HepG2 (cell line): ENCODE results near the gene RFX2. TPM values are rescaled to one million over a fixed set of nuclear protein-coding genes. Genes with fewer than 3 reads are reported as not detected.

Source experiments
- CCDC6 ChIP-seq: sonication (generic); formaldehyde crosslinking; IDR thresholded peaks from 2 replicates; pipeline ENCODE4 v1.8.1; 2022; ENCODE audit warnings: mild to moderate bottlenecking, missing genetic modification reagents, moderate library complexity
- CENPT ChIP-seq: sonication (generic); formaldehyde crosslinking; IDR thresholded peaks from 2 replicates; pipeline ENCODE4 v1.8.0; 2022; ENCODE audit warnings: low read depth, mild to moderate bottlenecking, moderate library complexity, missing genetic modification reagents
- CREB1 ChIP-seq, 2 experiments: fragments of 450-650 bp in 1 of 2; IDR thresholded peaks; 2 replicates each; pipeline ENCODE4 v1.6.1; 2016 to 2017; ENCODE audit warnings: control low read depth in 1 of 2, mild to moderate bottlenecking in 1 of 2, missing compliant biosample characterization in 1 of 2, missing genetic modification characterization in 1 of 2
- FOSL2 ChIP-seq: sonication (generic); formaldehyde crosslinking; IDR thresholded peaks from 2 replicates; pipeline ENCODE4 v1.4.0; 2020; ENCODE audit warnings: missing genetic modification reagents
- FOXK2 ChIP-seq: fragments of 450-650 bp; IDR thresholded peaks from 2 replicates; pipeline ENCODE4 v1.6.1; 2016
- GABPA ChIP-seq, 2 experiments: IDR thresholded peaks; 2 replicates each; pipeline ENCODE4 v1.6.1; 2011 to 2016; ENCODE audit warnings: low read depth in 2 of 2, low read length in 1 of 2, missing biosample characterization in 1 of 2, missing genetic modification characterization in 1 of 2
- HCFC1 ChIP-seq: fragments of 150-350 bp; IDR thresholded peaks from 2 replicates; pipeline ENCODE4 v1.6.1; 2014; ENCODE audit warnings: low read depth, low read length
- HDAC2 ChIP-seq: sonication (generic); formaldehyde crosslinking; IDR thresholded peaks from 2 replicates; pipeline ENCODE4 v1.4.0; 2020; ENCODE audit warnings: missing genetic modification reagents
- HNRNPH1 ChIP-seq: fragments of 200-400 bp; formaldehyde crosslinking; optimal IDR thresholded peaks from 2 replicates; pipeline ENCODE3; 2017; ENCODE audit warnings: mild to moderate bottlenecking, low read depth, low read length
- KDM4B ChIP-seq: sonication (generic); formaldehyde crosslinking; IDR thresholded peaks from 2 replicates; pipeline ENCODE4 v1.4.0; 2020; ENCODE audit warnings: missing genetic modification reagents
- NPAS2 ChIP-seq: sonication (generic); formaldehyde crosslinking; IDR thresholded peaks from 2 replicates; pipeline ENCODE4 v1.8.0; 2022; ENCODE audit warnings: mild to moderate bottlenecking, missing genetic modification reagents, borderline replicate concordance
- POLR2A ChIP-seq, 2 experiments: IDR thresholded peaks; 2 replicates each; pipeline ENCODE4 v1.6.1; 2011; ENCODE audit warnings: low read depth in 2 of 2, low read length in 2 of 2, mild to moderate bottlenecking in 1 of 2, moderate library complexity in 1 of 2; ENCODE audit not compliant: insufficient read depth in 1 of 2
- RAD21 ChIP-seq: fragments of 450-650 bp; formaldehyde crosslinking; IDR thresholded peaks from 2 replicates; pipeline ENCODE4 v1.5.0; 2020; ENCODE audit warnings: mild to moderate bottlenecking
- RFX3 ChIP-seq: IDR thresholded peaks from 2 replicates; pipeline ENCODE4 v1.6.1; 2016; ENCODE audit warnings: missing biosample characterization, missing genetic modification reagents
- RFXANK ChIP-seq: IDR thresholded peaks from 2 replicates; pipeline ENCODE4 v1.6.1; 2016
- SP4 ChIP-seq: sonication (generic); formaldehyde crosslinking; IDR thresholded peaks from 2 replicates; pipeline ENCODE4 v1.8.1; 2023; ENCODE audit warnings: mild to moderate bottlenecking, missing genetic modification reagents
- ZFP41 ChIP-seq: sonication (generic); formaldehyde crosslinking; IDR thresholded peaks from 2 replicates; pipeline ENCODE4 v1.4.0; 2020; ENCODE audit warnings: mild to moderate bottlenecking, missing genetic modification reagents, borderline replicate concordance
- ZKSCAN8 ChIP-seq: IDR thresholded peaks from 2 replicates; pipeline ENCODE4 v1.6.1; 2016; ENCODE audit warnings: borderline replicate concordance, missing genetic modification reagents, missing compliant biosample characterization
- ZMYM2 ChIP-seq: sonication (generic); formaldehyde crosslinking; IDR thresholded peaks from 2 replicates; pipeline ENCODE4 v1.8.0; 2022; ENCODE audit warnings: mild to moderate bottlenecking, missing genetic modification reagents
- ZNF263 ChIP-seq: sonication (generic); formaldehyde crosslinking; IDR thresholded peaks from 2 replicates; pipeline ENCODE4 v1.4.0; 2020; ENCODE audit warnings: missing genetic modification reagents
- ZNF44 ChIP-seq: sonication (generic); formaldehyde crosslinking; IDR thresholded peaks from 2 replicates; pipeline ENCODE4 v1.5.1; 2020; ENCODE audit warnings: mild to moderate bottlenecking, missing genetic modification reagents
- ZNF569 ChIP-seq: sonication (generic); formaldehyde crosslinking; IDR thresholded peaks from 2 replicates; pipeline ENCODE4 v1.5.0; 2020; ENCODE audit warnings: mild to moderate bottlenecking, missing genetic modification reagents, moderate library complexity, borderline replicate concordance
- ZNF839 ChIP-seq: sonication (generic); formaldehyde crosslinking; IDR thresholded peaks from 2 replicates; pipeline ENCODE4 v1.4.0; 2020; ENCODE audit warnings: missing genetic modification reagents, mild to moderate bottlenecking, borderline replicate concordance
- polyA plus RNA-seq, 8 experiments: library from polyadenylated mRNA; depleted of rRNA in 3 of 8; stranded (reverse) in 7 of 8; unstranded in 1 of 8; fragments of >200 nt; fragmentation: Illumina TruSeq in 4 of 8; extraction: Trizol in 4 of 8; gene quantifications; 2 replicates each; pipeline versions ENCODE4 v1.2.1 to v1.2.3, GENCODE V29; 2011 to 2016; ENCODE audit warnings: low read depth in 4 of 8, missing spikeins in 1 of 8, mixed read lengths in 1 of 8; ENCODE audit not compliant: insufficient read depth in 1 of 8
- total RNA-seq, 5 experiments: library from RNA; depleted of rRNA; stranded (reverse); fragments of >200 nt; fragmentation: Illumina TruSeq; extraction: Trizol; gene quantifications; 2 replicates each; pipeline ENCODE4 v1.2.3, GENCODE V29; 2016; ENCODE audit warnings: low read depth in 1 of 5
- TF ChIP-seq, protein P1 (sequence below): sonication (generic); formaldehyde crosslinking; IDR thresholded peaks from 2 replicates; pipeline ENCODE4 v1.4.0; 2020; ENCODE audit warnings: missing genetic modification reagents, borderline replicate concordance
- TF ChIP-seq, protein P2 (sequence below): IDR thresholded peaks from 2 replicates; pipeline ENCODE4 v1.6.1; 2016
- TF ChIP-seq, protein P3 (sequence below): sonication (generic); formaldehyde crosslinking; IDR thresholded peaks from 2 replicates; pipeline ENCODE4 v1.8.0; 2022; ENCODE audit warnings: missing genetic modification reagents, low read depth, mild to moderate bottlenecking, borderline replicate concordance
- TF ChIP-seq, protein P4 (sequence below): sonication (generic); formaldehyde crosslinking; IDR thresholded peaks from 2 replicates; pipeline ENCODE4 v1.4.0; 2020; ENCODE audit warnings: missing genetic modification reagents, low read depth, mild to moderate bottlenecking, borderline replicate concordance

RFX2 gene
- total and polyA plus RNA-seq, 2 of the 13 experiments (the other 11 are each of a cell fraction or from before 2014, with no cell fraction given): 2.8 to 3.3 TPM

DNA sequence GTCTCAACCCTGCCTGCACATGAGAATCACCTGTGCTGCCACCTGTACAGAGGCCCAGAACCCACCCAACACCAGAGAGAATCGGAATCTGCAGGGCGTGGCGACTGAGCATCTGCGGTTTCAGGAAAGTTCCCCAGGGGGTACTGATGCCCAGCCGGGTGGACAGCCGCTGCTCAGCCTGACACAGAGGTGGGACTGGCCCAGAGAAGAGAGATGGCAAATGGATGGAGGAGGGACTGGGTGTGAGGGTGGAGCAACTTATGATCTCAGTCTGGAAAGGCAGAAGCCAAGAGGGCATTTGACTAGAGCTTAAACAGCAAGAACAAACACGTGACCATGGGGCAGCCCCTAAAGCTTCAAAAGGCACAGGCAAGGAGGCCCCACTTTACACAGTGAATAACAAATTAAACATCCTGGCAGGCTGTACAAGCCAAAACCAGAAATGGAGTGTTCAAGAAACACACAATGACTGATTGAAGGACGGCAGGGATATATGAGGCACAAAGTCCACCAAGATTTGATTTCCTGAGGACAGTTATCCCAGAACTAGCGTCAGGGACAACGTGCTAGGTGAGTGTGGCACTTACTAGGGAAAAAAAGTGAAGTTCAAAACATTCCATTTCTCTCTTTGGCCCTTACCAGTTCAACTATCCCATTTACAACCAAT is 135.4 kb downstream of the RFX2 start (continued):
- TF ChIP-seq CENPT (no peak), HCFC1 (no peak), ZKSCAN8 (CRISPR knock-in tag) (peak; percentile 77; the same call in 1 of the 2 replicates), ZNF44 (CRISPR knock-in tag) (no peak), KDM4B (CRISPR knock-in tag) (no peak), ZMYM2 (0 out of 2 replicates have a peak, but pooled peaks have one; percentile 24), RAD21 (CRISPR knock-in tag) (no peak), HDAC2 (peak; percentile 87), RFXANK (no peak), FOXK2 (no peak), CREB1 (IDR thresholded peaks at IDR 0.05) (no peak), CREB1 (CRISPR knock-in tag; IDR thresholded peaks at IDR 0.05) (no peak), HNRNPH1 (no peak), FOSL2 (CRISPR knock-in tag) (peak; percentile 91), ZFP41 (no peak), RFX3 (CRISPR knock-in tag) (no peak), CCDC6 (CRISPR knock-in tag) (no peak; the same call in 1 of the 2 replicates), POLR2A (IDR thresholded peaks at IDR 0.05; ENCODE audit: insufficient read depth in 1 of 2, low read depth in 2 of 2, low read length in 2 of 2) (peak; percentile 22 to 32; a peak in 1 of 4 replicates), GABPA (IDR thresholded peaks at IDR 0.05; ENCODE audit: low read depth, low read length) (no peak), GABPA (CRISPR knock-in tag; IDR thresholded peaks at IDR 0.05; ENCODE audit: low read depth) (peak; percentile 56), SP4 (CRISPR knock-in tag) (0 out of 2 replicates have a peak, but pooled peaks have one; percentile 15), ZNF839 (no peak), NPAS2 (no peak), ZNF569 (CRISPR knock-in tag) (no peak), ZNF263 (CRISPR knock-in tag) (0 out of 2 replicates have a peak, but pooled peaks have one; percentile 9)
- TF ChIP-seq, protein P1, sequence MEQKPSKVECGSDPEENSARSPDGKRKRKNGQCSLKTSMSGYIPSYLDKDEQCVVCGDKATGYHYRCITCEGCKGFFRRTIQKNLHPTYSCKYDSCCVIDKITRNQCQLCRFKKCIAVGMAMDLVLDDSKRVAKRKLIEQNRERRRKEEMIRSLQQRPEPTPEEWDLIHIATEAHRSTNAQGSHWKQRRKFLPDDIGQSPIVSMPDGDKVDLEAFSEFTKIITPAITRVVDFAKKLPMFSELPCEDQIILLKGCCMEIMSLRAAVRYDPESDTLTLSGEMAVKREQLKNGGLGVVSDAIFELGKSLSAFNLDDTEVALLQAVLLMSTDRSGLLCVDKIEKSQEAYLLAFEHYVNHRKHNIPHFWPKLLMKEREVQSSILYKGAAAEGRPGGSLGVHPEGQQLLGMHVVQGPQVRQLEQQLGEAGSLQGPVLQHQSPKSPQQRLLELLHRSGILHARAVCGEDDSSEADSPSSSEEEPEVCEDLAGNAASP: peak; percentile 27; the same call in 1 of the 2 replicates
- TF ChIP-seq, protein P2, sequence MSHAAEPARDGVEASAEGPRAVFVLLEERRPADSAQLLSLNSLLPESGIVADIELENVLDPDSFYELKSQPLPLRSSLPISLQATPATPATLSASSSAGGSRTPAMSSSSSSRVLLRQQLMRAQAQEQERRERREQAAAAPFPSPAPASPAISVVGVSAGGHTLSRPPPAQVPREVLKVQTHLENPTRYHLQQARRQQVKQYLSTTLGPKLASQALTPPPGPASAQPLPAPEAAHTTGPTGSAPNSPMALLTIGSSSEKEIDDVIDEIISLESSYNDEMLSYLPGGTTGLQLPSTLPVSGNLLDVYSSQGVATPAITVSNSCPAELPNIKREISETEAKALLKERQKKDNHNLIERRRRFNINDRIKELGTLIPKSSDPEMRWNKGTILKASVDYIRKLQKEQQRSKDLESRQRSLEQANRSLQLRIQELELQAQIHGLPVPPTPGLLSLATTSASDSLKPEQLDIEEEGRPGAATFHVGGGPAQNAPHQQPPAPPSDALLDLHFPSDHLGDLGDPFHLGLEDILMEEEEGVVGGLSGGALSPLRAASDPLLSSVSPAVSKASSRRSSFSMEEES: peak; percentile 95
- TF ChIP-seq, protein P3, sequence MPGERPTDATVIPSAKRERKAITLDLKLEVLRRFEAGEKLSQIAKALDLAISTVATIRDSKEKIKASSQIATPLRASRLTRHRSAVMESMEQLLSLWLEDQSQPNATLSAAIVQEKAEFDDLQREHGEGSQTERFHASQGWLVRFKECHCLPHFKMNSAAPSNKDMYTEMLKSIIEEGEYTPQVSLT: no peak
- TF ChIP-seq, protein P4, sequence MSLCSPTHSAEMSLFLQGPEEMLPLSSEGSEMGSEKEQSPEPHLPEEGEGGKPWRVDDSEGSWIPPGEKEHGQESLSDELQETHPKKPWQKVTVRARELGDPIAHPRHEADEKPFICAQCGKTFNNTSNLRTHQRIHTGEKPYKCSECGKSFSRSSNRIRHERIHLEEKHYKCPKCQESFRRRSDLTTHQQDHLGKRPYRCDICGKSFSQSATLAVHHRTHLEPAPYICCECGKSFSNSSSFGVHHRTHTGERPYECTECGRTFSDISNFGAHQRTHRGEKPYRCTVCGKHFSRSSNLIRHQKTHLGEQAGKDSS: no peak
